ENCODE data around the gene HDAC6. TPM values are rescaled to one million over a fixed set of nuclear protein-coding genes. Genes with fewer than 3 reads are reported as not detected.

The HDAC6 gene
- total RNA-seq, 2 donors from 2014 or later, result 27.1 to 30.4 TPM

DNA sequence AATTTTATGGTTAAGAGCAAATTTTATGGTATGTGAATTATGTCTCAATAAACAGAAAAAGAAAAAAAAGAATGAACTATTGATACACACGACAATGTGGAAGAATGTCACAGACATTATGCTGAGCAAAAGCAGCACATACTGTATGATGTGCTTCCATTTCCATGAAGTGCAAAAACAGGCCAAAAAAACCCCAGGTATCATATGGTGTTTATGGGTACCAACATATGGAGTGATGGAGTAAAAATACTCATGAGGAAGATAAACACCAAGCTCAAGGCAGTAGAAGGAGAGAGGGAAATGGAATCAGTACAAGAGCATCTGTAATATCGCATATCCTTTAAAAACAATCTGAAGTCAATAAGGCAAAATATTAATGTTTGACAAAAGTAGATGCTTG, 19.7 kb upstream of the HDAC6 start:
- no peaks in the 10 kb centered on the region for H3K36me3 ChIP-seq
- no peak for DNase-seq (ENCODE audit: low spot score)
- no peak overlapping the region for H3K27ac ChIP-seq
- no peak overlapping the region for H3K4me3 ChIP-seq
- H3K9me3 ChIP-seq, result no peaks in the 10 kb centered on the region
- no peaks in the 10 kb centered on the region for H3K4me1 ChIP-seq
- H3K27me3 ChIP-seq, result no peaks in the 10 kb centered on the region
- TF ChIP-seq, protein P1, sequence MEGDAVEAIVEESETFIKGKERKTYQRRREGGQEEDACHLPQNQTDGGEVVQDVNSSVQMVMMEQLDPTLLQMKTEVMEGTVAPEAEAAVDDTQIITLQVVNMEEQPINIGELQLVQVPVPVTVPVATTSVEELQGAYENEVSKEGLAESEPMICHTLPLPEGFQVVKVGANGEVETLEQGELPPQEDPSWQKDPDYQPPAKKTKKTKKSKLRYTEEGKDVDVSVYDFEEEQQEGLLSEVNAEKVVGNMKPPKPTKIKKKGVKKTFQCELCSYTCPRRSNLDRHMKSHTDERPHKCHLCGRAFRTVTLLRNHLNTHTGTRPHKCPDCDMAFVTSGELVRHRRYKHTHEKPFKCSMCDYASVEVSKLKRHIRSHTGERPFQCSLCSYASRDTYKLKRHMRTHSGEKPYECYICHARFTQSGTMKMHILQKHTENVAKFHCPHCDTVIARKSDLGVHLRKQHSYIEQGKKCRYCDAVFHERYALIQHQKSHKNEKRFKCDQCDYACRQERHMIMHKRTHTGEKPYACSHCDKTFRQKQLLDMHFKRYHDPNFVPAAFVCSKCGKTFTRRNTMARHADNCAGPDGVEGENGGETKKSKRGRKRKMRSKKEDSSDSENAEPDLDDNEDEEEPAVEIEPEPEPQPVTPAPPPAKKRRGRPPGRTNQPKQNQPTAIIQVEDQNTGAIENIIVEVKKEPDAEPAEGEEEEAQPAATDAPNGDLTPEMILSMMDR (IDR thresholded peaks at IDR 0.05), result no peak

DNA sequence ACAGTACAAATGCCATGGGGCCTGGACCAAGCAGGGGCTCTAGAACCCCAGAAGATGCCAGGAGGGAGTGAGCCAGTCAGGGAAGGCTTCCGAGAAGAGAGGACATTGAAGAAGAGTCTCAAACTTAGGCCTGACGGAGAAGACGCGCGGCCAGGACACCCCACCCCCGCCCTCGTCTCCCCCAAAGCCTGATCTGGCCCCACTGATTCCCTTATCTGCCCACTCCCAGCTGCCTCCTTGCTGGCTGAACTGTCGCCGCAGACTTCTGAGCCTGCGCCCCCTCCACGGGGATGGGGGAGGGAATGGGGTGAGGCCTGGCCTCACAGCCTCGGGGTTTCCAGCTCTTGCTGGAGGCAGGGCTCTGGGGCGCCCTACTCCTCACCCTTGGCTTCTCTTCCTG, 19.1 kb upstream of the HDAC6 start:
- no peak for DNase-seq (ENCODE audit: low spot score)
- TF ChIP-seq, protein P1 (IDR thresholded peaks at IDR 0.05), result no peak
- H3K27ac ChIP-seq, result no peak overlapping the region
- no peak overlapping the region for H3K4me3 ChIP-seq
- no peaks in the 10 kb centered on the region for H3K36me3 ChIP-seq
- no peaks in the 10 kb centered on the region for H3K4me1 ChIP-seq
- H3K9me3 ChIP-seq, result no peaks in the 10 kb centered on the region
- no peaks in the 10 kb centered on the region for H3K27me3 ChIP-seq

DNA sequence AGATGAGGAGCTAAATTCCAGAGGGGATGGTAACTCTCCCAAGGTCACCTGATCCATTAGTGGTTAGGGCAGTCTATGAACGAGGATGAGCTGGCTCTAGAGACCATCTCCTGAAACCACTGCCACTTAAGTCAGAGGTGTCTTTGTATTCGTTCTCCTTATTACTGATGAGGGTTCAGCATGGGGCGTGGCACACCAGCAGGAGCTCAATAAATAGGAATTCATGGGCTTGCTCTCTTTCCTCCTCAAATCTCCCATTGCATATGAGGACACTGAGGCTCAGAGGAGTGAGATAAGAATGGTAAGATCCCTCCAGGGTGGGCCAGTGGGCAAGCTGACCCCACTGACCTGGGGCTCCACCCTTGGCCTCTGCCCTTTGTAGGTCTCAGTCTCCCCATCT, 17.1 kb upstream of the HDAC6 start:
- TF ChIP-seq, protein P1 (IDR thresholded peaks at IDR 0.05), result no peak
- Histone ChIP-seq H3K27me3 (no peaks in the 10 kb centered on the region), H3K4me3 (no peak overlapping the region), H3K27ac (no peak overlapping the region), H3K4me1 (no peaks in the 10 kb centered on the region), H3K9me3 (no peaks in the 10 kb centered on the region), H3K36me3 (no peaks in the 10 kb centered on the region)
- no peak for DNase-seq (ENCODE audit: low spot score)

DNA sequence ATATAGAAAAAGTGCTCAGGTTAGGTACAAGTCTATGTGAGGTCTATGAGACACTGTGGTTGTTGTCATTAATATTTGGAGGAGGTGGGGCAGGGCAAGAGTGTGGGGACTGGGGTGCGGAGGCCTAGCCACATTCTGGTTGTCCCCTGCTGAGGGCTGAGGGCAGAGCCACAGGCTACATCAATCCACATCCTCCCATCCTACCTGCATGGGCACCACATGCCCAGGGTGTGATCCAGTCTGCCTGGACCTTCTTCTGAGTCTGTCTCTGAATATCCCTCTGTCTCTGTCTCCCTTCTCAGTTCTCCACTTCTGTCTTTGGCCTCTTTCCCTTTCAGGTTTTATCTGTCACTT, 16.7 kb upstream of the HDAC6 start:
- Histone ChIP-seq H3K9me3 (no peaks in the 10 kb centered on the region), H3K36me3 (no peaks in the 10 kb centered on the region), H3K27ac (no peak overlapping the region), H3K27me3 (no peaks in the 10 kb centered on the region), H3K4me1 (no peaks in the 10 kb centered on the region), H3K4me3 (no peak overlapping the region)
- no peak for DNase-seq (ENCODE audit: low spot score)
- TF ChIP-seq, protein P1 (IDR thresholded peaks at IDR 0.05), result no peak

DNA sequence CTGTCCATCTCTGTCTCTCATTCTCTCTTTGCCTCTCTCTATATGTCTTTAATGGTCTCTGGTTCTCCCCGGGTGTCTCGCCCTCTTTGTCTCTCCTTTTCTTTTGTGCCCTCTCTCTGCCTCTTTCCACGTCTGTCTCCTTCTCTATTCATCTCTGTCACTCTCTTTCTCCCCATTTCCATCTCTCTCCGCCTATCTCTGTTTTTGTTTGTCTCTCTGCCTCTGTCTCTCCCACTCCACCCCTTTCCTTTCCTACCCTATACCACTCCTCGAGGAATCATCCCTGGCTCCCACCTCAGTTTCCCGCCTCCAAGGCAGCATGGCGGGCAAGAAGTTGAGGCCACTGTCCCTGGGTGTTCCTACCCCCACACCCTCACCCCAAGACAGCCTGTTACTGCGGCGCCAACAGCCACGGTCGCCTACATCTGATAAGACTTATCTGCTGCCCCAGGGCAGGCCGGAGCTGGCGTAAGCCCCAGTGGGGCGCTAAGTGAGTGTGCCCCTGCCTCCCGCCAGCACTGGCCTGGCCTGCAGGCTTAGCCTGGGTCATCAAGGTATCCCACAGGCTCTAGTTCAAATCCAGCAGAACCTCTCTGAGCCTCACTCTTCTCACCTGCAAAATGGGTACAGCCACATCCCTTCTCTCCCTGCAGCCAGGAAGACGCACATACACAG, 16.2 kb upstream of the HDAC6 start:
- Histone ChIP-seq H3K4me3 (no peak overlapping the region), H3K9me3 (no peaks in the 10 kb centered on the region), H3K4me1 (no peaks in the 10 kb centered on the region), H3K27ac (no peak overlapping the region), H3K36me3 (no peaks in the 10 kb centered on the region), H3K27me3 (no peaks in the 10 kb centered on the region)
- TF ChIP-seq, protein P1 (IDR thresholded peaks at IDR 0.05), result no peak
- DNase-seq (ENCODE audit: low spot score), result no peak

DNA sequence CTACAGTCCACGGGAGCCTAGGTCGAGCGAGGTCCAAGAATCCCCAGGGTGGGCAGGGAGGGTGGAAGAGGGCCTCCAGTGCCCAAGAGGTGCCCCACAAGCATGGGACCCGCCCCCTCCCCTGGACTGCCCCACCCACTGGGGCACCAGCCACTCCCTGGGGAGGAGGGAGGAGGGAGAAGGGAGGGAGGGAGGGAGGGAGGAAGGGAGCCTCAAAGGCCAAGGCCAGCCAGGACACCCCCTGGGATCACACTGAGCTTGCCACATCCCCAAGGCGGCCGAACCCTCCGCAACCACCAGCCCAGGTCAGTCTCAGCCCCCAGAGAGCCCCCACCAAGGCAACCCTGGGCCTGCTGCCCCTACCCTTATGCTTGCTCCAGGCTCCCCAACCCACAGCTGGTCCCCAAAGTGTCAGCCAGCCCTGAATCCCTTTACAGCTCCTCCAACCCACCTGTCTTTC, 15.5 kb upstream of the HDAC6 start, which contains the start of gene GATA1:
TSS of gene GATA1 (plus strand) at position 250 of the 460 bp plus-strand sequence. CDS start 4,520 bp downstream, outside the sequence.
- no peak within 1 kb of the TSS for H3K27ac ChIP-seq
- H3K4me3 ChIP-seq, result no peak within 1 kb of the TSS
- no peaks in the 10 kb centered on the region for H3K4me1 ChIP-seq
- no peaks in the 10 kb centered on the region for H3K27me3 ChIP-seq
- no peak for DNase-seq (ENCODE audit: low spot score)
- no peaks in the 10 kb centered on the region for H3K36me3 ChIP-seq
- TF ChIP-seq, protein P1 (IDR thresholded peaks at IDR 0.05), result no peak
- H3K9me3 ChIP-seq, result no peaks in the 10 kb centered on the region
